HepG2 (cell line): Measurements from ENCODE around the gene JTB. TPM values are rescaled to one million over a fixed set of nuclear protein-coding genes. Genes with fewer than 3 reads are reported as not detected.

Experiments
- AHDC1 ChIP-seq: sonication (generic); formaldehyde crosslinking; IDR thresholded peaks from 2 replicates; pipeline ENCODE4 v1.5.1; 2020; ENCODE audit warnings: mild to moderate bottlenecking, missing genetic modification reagents, borderline replicate concordance
- ATM ChIP-seq: fragments of 450-650 bp; IDR thresholded peaks from 2 replicates; pipeline ENCODE4 v1.7.1; 2017; ENCODE audit warnings: mild to moderate bottlenecking, borderline replicate concordance
- BCLAF1 ChIP-seq: fragments of 450-650 bp; IDR thresholded peaks from 2 replicates; pipeline ENCODE4 v1.6.1; 2017; ENCODE audit warnings: mild to moderate bottlenecking
- CREB1 ChIP-seq, 2 experiments: fragments of 450-650 bp in 1 of 2; IDR thresholded peaks; 2 replicates each; pipeline ENCODE4 v1.6.1; 2016 to 2017; ENCODE audit warnings: control low read depth in 1 of 2, mild to moderate bottlenecking in 1 of 2, missing compliant biosample characterization in 1 of 2, missing genetic modification characterization in 1 of 2
- DNMT3B ChIP-seq: conservative IDR thresholded peaks from 2 replicates; pipeline ENCODE4 v1.6.1; 2016; ENCODE audit warnings: missing biosample characterization, control low read depth
- JUND ChIP-seq: sonication (generic); formaldehyde crosslinking; IDR thresholded peaks from 2 replicates; pipeline ENCODE4 v1.8.0; 2022; ENCODE audit warnings: mild to moderate bottlenecking, missing genetic modification reagents
- NFYB ChIP-seq: sonication (generic); formaldehyde crosslinking; IDR thresholded peaks from 2 replicates; pipeline ENCODE4 v1.4.0; 2020; ENCODE audit warnings: missing genetic modification reagents
- NR2F6 ChIP-seq, 2 experiments: IDR thresholded peaks; 2 replicates each; pipeline ENCODE4 v1.6.1; 2016; ENCODE audit warnings: antibody characterized with exemption in 1 of 2, mild to moderate bottlenecking in 1 of 2
- PHF21A ChIP-seq: sonication (generic); formaldehyde crosslinking; IDR thresholded peaks from 2 replicates; pipeline ENCODE4 v1.5.0; 2020; ENCODE audit warnings: mild to moderate bottlenecking, missing genetic modification reagents
- STAG1 ChIP-seq: sonication (generic); formaldehyde crosslinking; IDR thresholded peaks from 2 replicates; pipeline ENCODE4 v1.4.0; 2020; ENCODE audit warnings: missing genetic modification reagents
- TRIM24 ChIP-seq: sonication (generic); formaldehyde crosslinking; IDR thresholded peaks from 2 replicates; pipeline ENCODE4 v1.8.0; 2022; ENCODE audit warnings: mild to moderate bottlenecking, missing genetic modification reagents
- ZNF230 ChIP-seq: sonication (generic); formaldehyde crosslinking; IDR thresholded peaks from 2 replicates; pipeline ENCODE4 v1.4.0; 2020; ENCODE audit warnings: mild to moderate bottlenecking, missing genetic modification reagents
- ZZZ3 ChIP-seq: sonication (generic); formaldehyde crosslinking; IDR thresholded peaks from 2 replicates; pipeline ENCODE4 v1.4.0; 2020; ENCODE audit warnings: missing genetic modification reagents, mild to moderate bottlenecking, borderline replicate concordance
- polyA plus RNA-seq, 8 experiments: library from polyadenylated mRNA; depleted of rRNA in 3 of 8; stranded (reverse) in 7 of 8; unstranded in 1 of 8; fragments of >200 nt; fragmentation: Illumina TruSeq in 4 of 8; extraction: Trizol in 4 of 8; gene quantifications; 2 replicates each; pipeline versions ENCODE4 v1.2.1 to v1.2.3, GENCODE V29; 2011 to 2016; ENCODE audit warnings: low read depth in 4 of 8, missing spikeins in 1 of 8, mixed read lengths in 1 of 8; ENCODE audit not compliant: insufficient read depth in 1 of 8
- total RNA-seq, 5 experiments: library from RNA; depleted of rRNA; stranded (reverse); fragments of >200 nt; fragmentation: Illumina TruSeq; extraction: Trizol; gene quantifications; 2 replicates each; pipeline ENCODE4 v1.2.3, GENCODE V29; 2016; ENCODE audit warnings: low read depth in 1 of 5
- TF ChIP-seq, protein P1 (sequence below): IDR thresholded peaks from 2 replicates; pipeline ENCODE4 v1.6.1; 2012; ENCODE audit warnings: inconsistent platforms
- TF ChIP-seq, protein P2 (sequence below): sonication (generic); formaldehyde crosslinking; IDR thresholded peaks from 2 replicates; pipeline ENCODE4 v1.4.0; 2020; ENCODE audit warnings: mild to moderate bottlenecking, missing genetic modification reagents

JTB gene
- total and polyA plus RNA-seq, 2 of the 13 experiments (the other 11 are each of a cell fraction or from before 2014, with no cell fraction given): 96.7 to 99.2 TPM

DNA sequence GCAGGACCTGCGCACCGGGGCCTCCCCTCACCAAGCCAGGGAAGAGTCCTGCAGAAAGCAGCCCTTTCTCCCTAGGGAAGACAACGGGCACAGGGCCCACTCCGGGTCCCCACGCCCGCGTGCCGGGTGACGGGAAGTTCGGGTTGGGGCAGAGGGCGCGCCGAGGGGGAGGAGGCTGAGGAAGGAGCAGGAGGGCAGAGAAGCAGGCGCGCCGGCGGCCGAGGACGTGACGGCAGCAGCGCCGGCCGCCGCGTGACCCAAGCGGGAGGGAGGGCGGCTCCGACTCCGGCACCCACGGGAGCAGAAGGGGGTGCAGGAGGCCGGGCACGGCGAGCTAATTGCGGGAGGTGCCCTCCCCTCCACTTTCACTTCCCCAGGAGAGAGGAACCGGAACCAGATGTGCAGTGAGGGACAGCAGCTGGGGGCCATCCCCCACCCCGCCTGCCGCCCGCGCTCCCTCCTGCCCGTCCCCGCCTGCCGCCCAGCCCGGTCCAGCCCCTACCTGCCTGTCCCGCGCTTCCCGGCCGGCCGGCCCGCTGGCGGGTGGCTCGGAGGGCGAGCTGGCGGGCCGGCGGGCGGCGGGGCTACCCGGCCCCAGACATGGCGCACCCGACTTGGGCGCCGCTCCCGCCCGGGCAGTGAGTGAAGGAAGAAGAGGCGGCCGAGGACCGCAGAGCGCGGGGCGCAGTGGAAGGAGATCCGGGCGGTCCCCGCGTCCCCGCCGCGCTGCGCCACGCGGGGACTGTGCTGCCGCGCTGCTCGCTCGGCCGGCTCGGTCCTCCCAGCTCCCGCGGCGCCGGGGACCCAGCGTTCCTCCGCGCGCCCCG, 31.5 kb downstream of the JTB start (continued):
- no peak for TF ChIP-seq BCLAF1
- TF ChIP-seq NFYB (CRISPR knock-in tag): no peak
- TF ChIP-seq, protein P1, sequence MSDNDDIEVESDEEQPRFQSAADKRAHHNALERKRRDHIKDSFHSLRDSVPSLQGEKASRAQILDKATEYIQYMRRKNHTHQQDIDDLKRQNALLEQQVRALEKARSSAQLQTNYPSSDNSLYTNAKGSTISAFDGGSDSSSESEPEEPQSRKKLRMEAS: peak; percentile 56; the same call in 1 of the 2 replicates
- TF ChIP-seq ATM: no peak
- no peak for TF ChIP-seq PHF21A
- TF ChIP-seq JUND: no peak
- TF ChIP-seq NR2F6 (IDR thresholded peaks at IDR 0.05): no peak
- peak; percentile 33; the same call in 1 of the 2 replicates for TF ChIP-seq NR2F6 (CRISPR knock-in tag; IDR thresholded peaks at IDR 0.05)
- no peak for TF ChIP-seq TRIM24 (CRISPR knock-in tag)
- TF ChIP-seq AHDC1 (CRISPR knock-in tag): no peak
- TF ChIP-seq DNMT3B (CRISPR knock-in tag): no peak
- no peak for TF ChIP-seq ZNF230
- no peak for TF ChIP-seq CREB1 (IDR thresholded peaks at IDR 0.05)
- TF ChIP-seq CREB1 (CRISPR knock-in tag; IDR thresholded peaks at IDR 0.05): no peak
- no peak for TF ChIP-seq STAG1
- no peak; the same call in 1 of the 2 replicates for TF ChIP-seq ZZZ3 (CRISPR knock-in tag)
- TF ChIP-seq, protein P2, sequence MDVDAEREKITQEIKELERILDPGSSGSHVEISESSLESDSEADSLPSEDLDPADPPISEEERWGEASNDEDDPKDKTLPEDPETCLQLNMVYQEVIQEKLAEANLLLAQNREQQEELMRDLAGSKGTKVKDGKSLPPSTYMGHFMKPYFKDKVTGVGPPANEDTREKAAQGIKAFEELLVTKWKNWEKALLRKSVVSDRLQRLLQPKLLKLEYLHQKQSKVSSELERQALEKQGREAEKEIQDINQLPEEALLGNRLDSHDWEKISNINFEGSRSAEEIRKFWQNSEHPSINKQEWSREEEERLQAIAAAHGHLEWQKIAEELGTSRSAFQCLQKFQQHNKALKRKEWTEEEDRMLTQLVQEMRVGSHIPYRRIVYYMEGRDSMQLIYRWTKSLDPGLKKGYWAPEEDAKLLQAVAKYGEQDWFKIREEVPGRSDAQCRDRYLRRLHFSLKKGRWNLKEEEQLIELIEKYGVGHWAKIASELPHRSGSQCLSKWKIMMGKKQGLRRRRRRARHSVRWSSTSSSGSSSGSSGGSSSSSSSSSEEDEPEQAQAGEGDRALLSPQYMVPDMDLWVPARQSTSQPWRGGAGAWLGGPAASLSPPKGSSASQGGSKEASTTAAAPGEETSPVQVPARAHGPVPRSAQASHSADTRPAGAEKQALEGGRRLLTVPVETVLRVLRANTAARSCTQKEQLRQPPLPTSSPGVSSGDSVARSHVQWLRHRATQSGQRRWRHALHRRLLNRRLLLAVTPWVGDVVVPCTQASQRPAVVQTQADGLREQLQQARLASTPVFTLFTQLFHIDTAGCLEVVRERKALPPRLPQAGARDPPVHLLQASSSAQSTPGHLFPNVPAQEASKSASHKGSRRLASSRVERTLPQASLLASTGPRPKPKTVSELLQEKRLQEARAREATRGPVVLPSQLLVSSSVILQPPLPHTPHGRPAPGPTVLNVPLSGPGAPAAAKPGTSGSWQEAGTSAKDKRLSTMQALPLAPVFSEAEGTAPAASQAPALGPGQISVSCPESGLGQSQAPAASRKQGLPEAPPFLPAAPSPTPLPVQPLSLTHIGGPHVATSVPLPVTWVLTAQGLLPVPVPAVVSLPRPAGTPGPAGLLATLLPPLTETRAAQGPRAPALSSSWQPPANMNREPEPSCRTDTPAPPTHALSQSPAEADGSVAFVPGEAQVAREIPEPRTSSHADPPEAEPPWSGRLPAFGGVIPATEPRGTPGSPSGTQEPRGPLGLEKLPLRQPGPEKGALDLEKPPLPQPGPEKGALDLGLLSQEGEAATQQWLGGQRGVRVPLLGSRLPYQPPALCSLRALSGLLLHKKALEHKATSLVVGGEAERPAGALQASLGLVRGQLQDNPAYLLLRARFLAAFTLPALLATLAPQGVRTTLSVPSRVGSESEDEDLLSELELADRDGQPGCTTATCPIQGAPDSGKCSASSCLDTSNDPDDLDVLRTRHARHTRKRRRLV (CRISPR knock-in tag): no peak
